HG03025 (cell line): ENCODE data around the gene FLYWCH2.

Experiments
- ATAC-seq: cut with Tn5 transposase; IDR thresholded peaks from one replicate; pipeline ENCODE4 v1.9.1; 2021; ENCODE audit warnings: mild to moderate bottlenecking, moderate library complexity; ENCODE audit not compliant: unreplicated experiment, low FRiP score

FLYWCH2 gene

GRCh38 chr16:2882650-2883457 is at the start of gene FLYWCH2:
TSS of gene FLYWCH2 (plus strand) at chr16:2883215. CDS start at chr16:2896450, 13,235 bp downstream.
- peak; percentile 78 for ATAC-seq

GRCh38 chr16:2833776-2834175 is 49.2 kb upstream of the FLYWCH2 start:
- no peak for ATAC-seq

GRCh38 chr16:2834968-2835367 is 48.0 kb upstream of the FLYWCH2 start:
- no peak for ATAC-seq

GRCh38 chr16:2835638-2836493 is 47.1 kb upstream of the FLYWCH2 start:
- ATAC-seq = no peak

GRCh38 chr16:2836646-2837508 is 46.1 kb upstream of the FLYWCH2 start:
- no peak for ATAC-seq

- no peak for ATAC-seq
These were observed 44.1 kb upstream of the FLYWCH2 start for GRCh38 chr16:2838928-2839327.

- no peak for ATAC-seq
These were observed 43.2 kb upstream of the FLYWCH2 start for GRCh38 chr16:2839650-2840450.

- no peak for ATAC-seq
These were observed 42.1 kb upstream of the FLYWCH2 start for GRCh38 chr16:2840914-2841313.

- no peak for ATAC-seq
These were observed 41.2 kb upstream of the FLYWCH2 start for GRCh38 chr16:2841606-2842339.

- no peak for ATAC-seq
These were observed 40.5 kb upstream of the FLYWCH2 start for GRCh38 chr16:2842340-2843000.

- ATAC-seq = no peak
These were observed 39.5 kb upstream of the FLYWCH2 start for GRCh38 chr16:2843526-2843925.

GRCh38 chr16:2845116-2845515 is 37.9 kb upstream of the FLYWCH2 start:
- no peak for ATAC-seq

GRCh38 chr16:2846511-2847310 is 36.3 kb upstream of the FLYWCH2 start:
- ATAC-seq = no peak

GRCh38 chr16:2848933-2849725 is 33.9 kb upstream of the FLYWCH2 start:
- ATAC-seq = no peak

- ATAC-seq = no peak
These were observed 30.8 kb upstream of the FLYWCH2 start for GRCh38 chr16:2852003-2852730.

- ATAC-seq = no peak
These were observed 30.1 kb upstream of the FLYWCH2 start for GRCh38 chr16:2852731-2853507.
